ENCODE measurements around the gene SMIM36. TPM values are rescaled to one million over a fixed set of nuclear protein-coding genes. Genes with fewer than 3 reads are reported as not detected.
"Not testable (repeated sequence)": the region's sequence is repeated elsewhere in the genome, so short reads cannot be mapped to it uniquely, and the experiment has no call there.

The SMIM36 gene
- total RNA-seq, 2 experiments from 2014 or later, result not detected

GRCh38 chr17:55437159-55437605, 74.1 kb downstream of the SMIM36 start:
- Mint-ChIP-seq H3K27ac (no peak overlapping the region), H3K4me3 (no peak overlapping the region), H3K36me3 (no peaks in the 10 kb centered on the region), H3K27me3 (peaks cover 4% of the 10 kb centered on the region), H3K9me3 (no peaks in the 10 kb centered on the region), H3K4me1 (peaks cover 15% of the 10 kb centered on the region)
- DNase-seq, result no peak

DNA sequence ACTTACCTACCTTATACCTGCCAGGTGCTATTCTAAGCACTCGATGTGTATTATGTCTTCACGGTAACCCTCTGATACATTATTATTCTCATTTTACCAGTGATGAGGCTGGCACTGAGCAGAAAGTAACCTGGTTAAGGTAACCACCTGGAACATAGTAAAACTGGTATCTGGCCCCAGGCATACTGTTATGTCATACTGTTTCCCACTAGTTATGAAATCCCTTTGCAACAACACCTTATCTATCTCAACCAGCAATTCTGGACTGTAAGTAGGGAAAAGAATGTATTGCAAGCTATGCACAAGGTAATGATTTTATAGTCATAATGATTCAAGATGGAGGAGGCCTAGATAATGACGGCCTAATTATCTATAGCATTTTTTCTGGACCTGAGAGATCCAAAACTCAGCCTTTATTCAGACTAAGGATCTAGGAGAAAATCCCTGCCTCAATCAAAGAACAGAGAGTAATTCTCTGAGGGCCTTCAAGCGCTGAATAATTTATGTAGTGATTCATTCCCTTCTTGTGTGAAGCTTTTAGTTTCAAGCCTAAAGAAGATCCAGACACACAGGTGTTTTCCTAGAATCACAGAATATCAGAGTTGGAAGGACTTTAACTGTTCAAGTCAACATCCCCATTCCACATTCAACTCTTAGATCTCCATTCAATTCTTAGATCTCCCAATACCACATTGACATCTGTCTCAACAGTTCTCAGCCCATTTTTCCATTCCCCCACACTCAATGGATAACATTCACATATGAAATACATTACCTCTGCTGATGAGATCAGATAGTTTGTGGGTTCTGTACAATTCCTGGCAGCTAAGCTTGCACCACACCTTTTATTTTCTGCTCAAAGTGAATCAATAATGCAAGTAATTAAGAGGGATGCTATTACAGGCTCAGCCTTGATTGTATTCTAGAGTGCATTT, 74.8 kb downstream of the SMIM36 start:
- H3K4me1 Mint-ChIP-seq, result peaks cover 16% of the 10 kb centered on the region
- no peak overlapping the region for H3K27ac Mint-ChIP-seq
- H3K9me3 Mint-ChIP-seq, result no peaks in the 10 kb centered on the region
- peaks cover 4% of the 10 kb centered on the region for H3K27me3 Mint-ChIP-seq
- H3K4me3 Mint-ChIP-seq, result no peak overlapping the region
- no peaks in the 10 kb centered on the region for H3K36me3 Mint-ChIP-seq
- no peak for DNase-seq

DNA sequence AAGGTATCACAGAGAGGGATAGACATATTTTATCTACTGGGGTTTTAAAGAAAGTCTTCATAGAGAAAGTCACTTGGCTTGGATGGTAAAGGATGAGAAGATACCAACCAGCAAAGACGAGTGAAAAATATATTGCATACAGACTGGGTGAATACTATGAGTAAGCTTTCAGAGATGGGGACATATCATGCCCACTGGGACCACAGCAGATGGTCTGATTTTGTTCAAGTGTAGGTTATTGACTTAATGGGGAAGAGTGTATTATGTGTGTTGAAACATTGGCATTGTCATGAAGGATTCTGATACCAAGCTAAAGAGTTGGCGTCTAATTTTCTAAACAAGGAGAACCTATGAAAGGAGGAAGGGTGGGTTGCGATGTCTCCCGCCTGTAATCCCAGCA, 75.8 kb downstream of the SMIM36 start:
- no peaks in the 10 kb centered on the region for H3K9me3 Mint-ChIP-seq
- peaks cover 4% of the 10 kb centered on the region for H3K27me3 Mint-ChIP-seq

GRCh38 chr17:55434721-55435120, 76.5 kb downstream of the SMIM36 start:
- Mint-ChIP-seq H3K4me1 (peaks cover 16% of the 10 kb centered on the region), H3K27me3 (peaks cover 4% of the 10 kb centered on the region), H3K4me3 (no peak overlapping the region), H3K9me3 (no peaks in the 10 kb centered on the region), H3K36me3 (no peaks in the 10 kb centered on the region), H3K27ac (no peak overlapping the region)
- DNase-seq, result peak; percentile 22

More for the DNA sequence above, 75.8 kb downstream of the SMIM36 start:
- H3K4me3 Mint-ChIP-seq, result no peak overlapping the region
- DNase-seq, result no peak
- no peak overlapping the region for H3K27ac Mint-ChIP-seq
- H3K4me1 Mint-ChIP-seq, result peaks cover 16% of the 10 kb centered on the region
- H3K36me3 Mint-ChIP-seq, result no peaks in the 10 kb centered on the region

GRCh38 chr17:55433629-55434422, 77.4 kb downstream of the SMIM36 start:
- H3K4me1 Mint-ChIP-seq, result peaks cover 16% of the 10 kb centered on the region

GRCh38 chr17:55433029-55433628, 78.1 kb downstream of the SMIM36 start:
- Mint-ChIP-seq H3K27ac (no peak overlapping the region), H3K9me3 (no peaks in the 10 kb centered on the region), H3K36me3 (no peaks in the 10 kb centered on the region), H3K4me3 (no peak overlapping the region), H3K27me3 (peaks cover 4% of the 10 kb centered on the region), H3K4me1 (peaks cover 16% of the 10 kb centered on the region)
- DNase-seq, result no peak

More at GRCh38 chr17:55433629-55434422, 77.4 kb downstream of the SMIM36 start:
- Mint-ChIP-seq H3K4me3 (no peak overlapping the region), H3K9me3 (no peaks in the 10 kb centered on the region), H3K27ac (no peak overlapping the region), H3K27me3 (peaks cover 4% of the 10 kb centered on the region), H3K36me3 (no peaks in the 10 kb centered on the region)
- DNase-seq, result no peak

GRCh38 chr17:55432358-55433028, 78.8 kb downstream of the SMIM36 start:
- Mint-ChIP-seq H3K27me3 (peaks cover 4% of the 10 kb centered on the region), H3K9me3 (no peaks in the 10 kb centered on the region), H3K27ac (peak overlapping the region; percentile 22), H3K4me3 (peak overlapping the region; percentile 32), H3K4me1 (peaks cover 16% of the 10 kb centered on the region), H3K36me3 (no peaks in the 10 kb centered on the region)
- DNase-seq, result no peak

DNA sequence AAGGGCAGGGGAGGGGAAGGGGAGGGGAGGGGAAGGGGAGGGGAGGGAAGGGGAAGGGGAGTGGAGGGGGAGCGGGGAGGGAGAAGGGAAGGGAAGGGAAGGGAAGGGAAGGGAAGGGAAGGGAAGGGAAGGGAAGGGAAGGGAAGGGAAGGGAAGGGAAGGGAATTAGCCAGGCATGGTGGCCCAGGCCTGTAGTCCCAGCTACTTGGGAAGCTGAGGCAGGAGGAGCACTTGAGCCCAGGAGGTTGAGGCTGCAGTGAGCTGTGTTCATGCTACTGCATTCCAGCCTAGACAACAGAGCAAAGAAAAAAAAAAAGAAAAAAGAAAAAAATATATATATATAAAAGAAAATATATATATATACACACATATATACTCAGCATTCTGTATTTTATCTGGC, 79.3 kb downstream of the SMIM36 start:
- H3K27me3 Mint-ChIP-seq, DNase-seq, H3K27ac Mint-ChIP-seq, H3K36me3 Mint-ChIP-seq, H3K4me3 Mint-ChIP-seq, H3K9me3 Mint-ChIP-seq: not testable (repeated sequence)
- H3K4me1 Mint-ChIP-seq, result peaks cover 14% of the 10 kb centered on the region

GRCh38 chr17:55430541-55431288, 80.5 kb downstream of the SMIM36 start:
- Mint-ChIP-seq H3K27ac (no peak overlapping the region), H3K9me3 (no peaks in the 10 kb centered on the region), H3K27me3 (peaks cover 9% of the 10 kb centered on the region), H3K4me3 (no peak overlapping the region), H3K4me1 (peaks cover 10% of the 10 kb centered on the region), H3K36me3 (no peaks in the 10 kb centered on the region)
- DNase-seq, result no peak

GRCh38 chr17:55427587-55427882, 83.7 kb downstream of the SMIM36 start:
- H3K4me1 Mint-ChIP-seq, result peaks cover 4% of the 10 kb centered on the region
- H3K27me3 Mint-ChIP-seq, result peaks cover 32% of the 10 kb centered on the region
- no peaks in the 10 kb centered on the region for H3K36me3 Mint-ChIP-seq
- H3K9me3 Mint-ChIP-seq, result no peaks in the 10 kb centered on the region
- no peak overlapping the region for H3K4me3 Mint-ChIP-seq
- DNase-seq, result no peak
- H3K27ac Mint-ChIP-seq, result no peak overlapping the region

GRCh38 chr17:55426851-55427586, 84.2 kb downstream of the SMIM36 start:
- no peak overlapping the region for H3K27ac Mint-ChIP-seq
- H3K4me3 Mint-ChIP-seq, result no peak overlapping the region
- peaks cover 35% of the 10 kb centered on the region for H3K27me3 Mint-ChIP-seq
- no peaks in the 10 kb centered on the region for H3K36me3 Mint-ChIP-seq
- DNase-seq, result no peak
- H3K9me3 Mint-ChIP-seq, result no peaks in the 10 kb centered on the region
- peaks cover 3% of the 10 kb centered on the region for H3K4me1 Mint-ChIP-seq

DNA sequence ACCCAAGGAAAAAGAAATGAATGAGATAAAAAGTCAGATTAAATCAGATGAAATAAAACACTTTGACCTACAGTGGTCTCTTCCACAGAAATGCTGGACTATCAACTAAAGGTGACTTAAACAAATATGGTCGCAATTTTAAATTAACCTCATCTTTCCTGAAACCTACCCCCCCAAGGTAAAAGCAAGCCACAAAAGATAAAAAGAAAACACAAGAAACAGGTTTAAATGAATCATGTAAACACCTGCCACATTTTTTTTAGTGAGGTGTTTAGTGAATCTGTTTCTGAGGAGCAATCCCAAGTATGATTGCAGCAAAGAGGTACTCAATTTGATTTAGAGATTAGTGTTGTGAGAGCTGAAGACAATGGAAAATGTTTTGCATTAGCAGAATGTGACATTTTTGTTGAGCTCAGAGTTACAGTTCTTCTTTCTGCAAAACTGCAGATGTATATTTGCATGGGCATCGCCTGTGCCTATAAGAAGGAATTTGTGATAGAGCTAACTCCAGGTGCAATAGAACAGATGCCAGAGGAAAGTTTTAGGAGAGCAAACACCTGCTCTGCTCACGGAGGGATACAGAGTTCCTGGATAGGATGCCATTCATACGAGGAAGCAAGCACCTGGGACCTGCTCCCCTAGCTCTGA, 86.2 kb downstream of the SMIM36 start:
- Mint-ChIP-seq H3K27ac (no peak overlapping the region), H3K27me3 (peaks cover 36% of the 10 kb centered on the region), H3K4me1 (peaks cover 6% of the 10 kb centered on the region), H3K9me3 (no peaks in the 10 kb centered on the region), H3K4me3 (no peak overlapping the region), H3K36me3 (peaks cover 4% of the 10 kb centered on the region)
- DNase-seq, result no peak

- H3K27ac Mint-ChIP-seq, result no peak overlapping the region
- no peak for DNase-seq
These were observed 87.7 kb downstream of the SMIM36 start for GRCh38 chr17:55423535-55423934.

More at GRCh38 chr17:55423535-55423934, 87.7 kb downstream of the SMIM36 start:
- Mint-ChIP-seq H3K27me3 (peaks cover 36% of the 10 kb centered on the region), H3K4me3 (no peak overlapping the region), H3K9me3 (no peaks in the 10 kb centered on the region), H3K36me3 (peaks cover 18% of the 10 kb centered on the region), H3K4me1 (peaks cover 20% of the 10 kb centered on the region)

Data from activated naive CD8-positive, alpha-beta T cell treated with anti-CD3 and anti-CD28 coated beads for 36 hours (primary cell).